Activated T-helper 2 cell treated with anti-CD3 and anti-CD28 coated beads, Interferon-gamma antibody, Interleukin-2, Interleukin-4, amounts not matched to agents 10 μg/mL and 5 μg/mL and 100 μg/mL, durations not matched to agents 14 hours and 24 hours and 36 hours (primary cell): ENCODE data around the gene CCM2. TPM values are rescaled to one million over a fixed set of nuclear protein-coding genes. Genes with fewer than 3 reads are reported as not detected.
"Not testable (repeated sequence)": the region's sequence is repeated elsewhere in the genome, so short reads cannot be mapped to it uniquely, and the experiment has no call there.

Experiments used
- DNase-seq: peaks from one replicate; pipeline ENCODE4 v3.0.0; 2021; ENCODE audit warnings: low spot score
- H3K27ac Mint-ChIP-seq: one replicate; pipeline ENCODE4 v1.8.0; 2021; ENCODE audit warnings: mixed read lengths
- H3K27me3 Mint-ChIP-seq: one replicate; pipeline ENCODE4 v1.8.0; 2021; ENCODE audit warnings: low read depth, mixed read lengths
- H3K36me3 Mint-ChIP-seq: one replicate; pipeline ENCODE4 v1.8.0; 2021; ENCODE audit warnings: low read depth, mixed read lengths
- H3K4me1 Mint-ChIP-seq: one replicate; pipeline ENCODE4 v1.8.0; 2021; ENCODE audit warnings: low read depth, mixed read lengths
- H3K4me3 Mint-ChIP-seq: one replicate; pipeline ENCODE4 v1.8.0; 2021; ENCODE audit warnings: low read depth, mild to moderate bottlenecking, moderate library complexity, mixed read lengths
- H3K9me3 Mint-ChIP-seq: one replicate; pipeline ENCODE4 v1.8.0; 2021; ENCODE audit warnings: mixed read lengths
- intact Hi-C: fragments of 100-400 bp; cut with micrococcal nuclease; formaldehyde crosslinking; loops from one replicate; pipeline ENCODE4 v1.15.1; 2023
- total RNA-seq: library from RNA; stranded (reverse); gene quantifications from 2 replicates; pipeline ENCODE4 v1.2.3, GENCODE V29; 2022

CCM2 gene
- total RNA-seq, 1 donor from 2014 or later, result 61.3 TPM

DNA sequence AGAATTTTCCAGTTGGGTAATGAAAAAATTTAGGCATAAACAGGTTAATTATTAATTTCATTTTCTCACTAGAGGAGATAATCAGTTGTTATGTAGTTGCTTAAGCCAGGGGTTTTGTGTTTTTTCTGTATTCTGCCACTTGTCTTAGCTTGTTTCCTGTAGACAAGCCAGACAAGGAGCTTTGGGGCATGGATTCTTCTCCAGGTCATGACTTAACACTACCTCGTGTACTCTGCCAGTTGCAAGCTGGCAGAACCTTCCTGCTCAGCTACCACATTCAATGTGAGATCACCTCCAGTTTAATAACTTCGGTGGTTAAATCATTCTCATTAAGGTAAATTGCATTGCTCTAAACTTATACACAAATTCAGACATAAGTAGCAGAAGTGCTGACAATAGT is 1.8 kb downstream of the CCM2 start:
- peak overlapping the region; percentile 94 for H3K27ac Mint-ChIP-seq
- H3K36me3 Mint-ChIP-seq, result peaks cover 23% of the 10 kb centered on the region
- intact Hi-C loops, result loop anchor here (2.0 kb wide), 1 partner anchor 31 kb away; no protein-coding TSS in a partner anchor
- H3K4me1 Mint-ChIP-seq, result peaks cover 40% of the 10 kb centered on the region
- H3K27me3 Mint-ChIP-seq, result no peaks in the 10 kb centered on the region
- no peak for DNase-seq
- H3K4me3 Mint-ChIP-seq, result peak overlapping the region; percentile 95
- H3K9me3 Mint-ChIP-seq, result no peaks in the 10 kb centered on the region

DNA sequence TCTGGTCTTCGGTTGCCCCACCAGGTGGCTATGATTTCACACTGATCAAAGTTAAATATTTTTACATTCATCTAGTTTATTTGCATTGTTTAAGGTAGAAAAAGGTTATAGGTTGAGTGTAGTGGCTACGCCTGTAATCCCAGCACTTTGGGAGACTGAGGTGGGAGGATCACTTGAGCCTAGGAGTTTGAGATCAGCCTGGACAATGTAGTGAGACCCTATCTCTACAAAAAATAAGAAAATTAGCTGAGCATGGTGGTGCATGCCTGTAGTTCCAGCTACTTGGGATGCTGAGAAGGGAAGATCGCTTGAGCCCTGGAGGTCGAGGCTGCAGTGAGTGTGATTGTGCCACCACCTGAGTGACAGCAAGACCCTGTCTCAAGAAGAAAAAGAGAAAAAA is 3.8 kb downstream of the CCM2 start:
- H3K4me1 Mint-ChIP-seq, result peaks cover 43% of the 10 kb centered on the region
- DNase-seq, result no peak
- H3K27me3 Mint-ChIP-seq, result no peaks in the 10 kb centered on the region
- H3K36me3 Mint-ChIP-seq, result peaks cover 37% of the 10 kb centered on the region
- no peak overlapping the region for H3K4me3 Mint-ChIP-seq
- intact Hi-C loops, result no loop called here
- H3K27ac Mint-ChIP-seq, result no peak overlapping the region
- no peaks in the 10 kb centered on the region for H3K9me3 Mint-ChIP-seq

DNA sequence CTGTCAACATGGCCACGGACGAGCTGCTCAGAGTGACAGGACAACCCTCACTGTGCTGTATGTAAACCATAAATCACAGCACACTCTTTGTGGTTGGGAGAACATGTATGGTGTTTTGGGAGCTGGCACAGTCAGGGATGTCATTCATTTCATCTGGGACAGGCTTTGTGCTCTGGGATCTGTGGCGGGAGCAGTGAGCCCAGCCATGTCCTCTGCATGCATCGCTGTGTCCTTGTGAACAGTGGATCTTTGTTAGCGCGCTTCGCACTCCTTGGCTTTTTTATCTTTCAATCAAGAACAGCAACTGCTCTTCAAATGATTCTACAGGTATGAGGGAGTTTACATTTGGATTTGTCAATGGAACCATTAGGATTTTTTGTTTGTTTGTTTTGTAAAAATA is 7.1 kb downstream of the CCM2 start:
- no peak overlapping the region for H3K4me3 Mint-ChIP-seq
- no peak for DNase-seq
- H3K4me1 Mint-ChIP-seq, result peaks cover 40% of the 10 kb centered on the region
- H3K27me3 Mint-ChIP-seq, result no peaks in the 10 kb centered on the region
- H3K27ac Mint-ChIP-seq, result peak overlapping the region; percentile 36
- peaks cover 44% of the 10 kb centered on the region for H3K36me3 Mint-ChIP-seq
- intact Hi-C loops, result no loop called here
- H3K9me3 Mint-ChIP-seq, result no peaks in the 10 kb centered on the region

DNA sequence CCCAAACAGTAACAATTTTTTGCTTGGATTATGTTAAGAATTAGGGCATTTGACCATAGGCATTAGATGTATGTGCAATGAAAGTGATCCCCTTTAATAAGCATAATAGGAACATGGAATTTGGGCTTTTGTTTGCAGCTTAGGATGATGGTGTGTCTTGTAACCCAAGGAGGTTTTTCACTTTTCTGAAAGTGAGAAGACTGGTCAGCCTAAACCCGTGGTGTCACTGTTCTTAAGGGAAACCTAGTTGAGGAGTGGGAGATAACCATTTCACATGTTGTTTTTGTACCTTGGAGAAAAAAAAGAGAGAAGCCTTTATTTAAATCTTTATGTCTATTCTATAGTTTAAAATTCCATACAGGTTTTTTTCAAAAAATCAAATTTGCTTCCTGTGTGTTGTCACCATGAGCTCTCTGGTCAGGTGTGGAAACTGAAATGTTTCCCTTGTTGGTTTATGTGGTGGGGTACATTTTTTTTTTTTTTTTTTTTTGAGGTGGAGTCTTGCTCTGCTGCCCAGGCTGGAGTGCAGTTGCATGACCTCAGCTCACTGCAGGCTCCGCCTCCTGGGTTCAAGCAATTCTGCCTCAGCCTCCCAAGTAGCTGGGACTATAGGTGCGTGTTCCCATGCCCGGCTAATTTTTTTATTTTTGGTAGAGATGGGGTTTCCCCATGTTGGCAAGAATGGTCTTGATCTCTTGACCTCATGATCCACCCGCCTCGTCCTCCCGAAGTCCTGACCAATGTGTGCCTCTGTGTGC is 7.7 kb downstream of the CCM2 start:
- DNase-seq, result no peak
- peak overlapping the region; percentile 55 for H3K27ac Mint-ChIP-seq
- peaks cover 40% of the 10 kb centered on the region for H3K4me1 Mint-ChIP-seq
- no peak overlapping the region for H3K4me3 Mint-ChIP-seq
- intact Hi-C loops, result no loop called here
- peaks cover 49% of the 10 kb centered on the region for H3K36me3 Mint-ChIP-seq
- H3K27me3 Mint-ChIP-seq, result no peaks in the 10 kb centered on the region
- no peaks in the 10 kb centered on the region for H3K9me3 Mint-ChIP-seq

DNA sequence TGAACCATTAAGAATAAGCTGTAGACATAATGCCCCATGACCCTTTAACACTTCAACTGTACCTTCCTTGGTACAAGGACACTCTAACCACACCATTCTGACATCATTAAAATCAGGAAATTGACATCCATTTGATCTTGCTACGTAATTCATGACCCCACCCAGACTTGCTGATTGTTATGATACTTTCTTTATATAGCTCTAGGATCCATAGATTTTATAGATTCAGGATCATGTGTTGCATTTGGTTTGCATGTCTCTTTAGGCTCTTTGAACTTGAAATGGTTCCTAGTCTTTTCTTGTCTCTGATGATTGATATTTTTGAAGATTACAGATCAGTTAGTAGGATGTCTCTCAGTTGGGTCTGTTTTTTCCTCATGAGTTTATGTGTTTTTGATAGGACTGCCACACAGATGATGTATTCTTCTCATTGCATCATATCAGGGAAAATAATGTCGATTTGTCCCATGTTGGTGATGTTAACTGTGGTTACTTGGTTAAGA is 13.5 kb downstream of the CCM2 start:
- H3K36me3 Mint-ChIP-seq, result peaks cover 53% of the 10 kb centered on the region
- intact Hi-C loops, result no loop called here
- H3K4me1 Mint-ChIP-seq, result peaks cover 31% of the 10 kb centered on the region
- H3K4me3 Mint-ChIP-seq, result no peak overlapping the region
- no peaks in the 10 kb centered on the region for H3K27me3 Mint-ChIP-seq
- H3K9me3 Mint-ChIP-seq, result no peaks in the 10 kb centered on the region
- DNase-seq, result no peak
- peak overlapping the region; percentile 16 for H3K27ac Mint-ChIP-seq

DNA sequence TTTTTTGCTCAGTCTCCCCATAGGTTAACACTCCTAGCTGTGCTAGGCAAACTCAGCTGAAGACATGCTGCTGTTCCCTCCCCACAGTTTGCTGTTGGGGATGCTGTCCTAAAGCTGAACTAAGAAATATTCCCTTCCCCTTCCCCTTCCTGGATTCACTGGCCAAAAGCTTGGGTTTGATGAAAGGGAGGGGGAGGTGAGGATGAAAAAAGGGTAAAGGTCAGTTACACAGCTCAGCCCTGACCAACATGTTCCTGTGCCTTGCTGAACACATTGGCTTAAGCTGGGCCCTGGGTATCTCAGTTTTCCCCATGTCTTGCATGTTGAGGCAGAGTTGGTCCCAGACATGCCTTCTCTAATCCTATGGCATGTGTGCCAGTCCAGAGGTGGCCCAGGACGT is 15.3 kb downstream of the CCM2 start:
- peaks cover 44% of the 10 kb centered on the region for H3K36me3 Mint-ChIP-seq

DNA sequence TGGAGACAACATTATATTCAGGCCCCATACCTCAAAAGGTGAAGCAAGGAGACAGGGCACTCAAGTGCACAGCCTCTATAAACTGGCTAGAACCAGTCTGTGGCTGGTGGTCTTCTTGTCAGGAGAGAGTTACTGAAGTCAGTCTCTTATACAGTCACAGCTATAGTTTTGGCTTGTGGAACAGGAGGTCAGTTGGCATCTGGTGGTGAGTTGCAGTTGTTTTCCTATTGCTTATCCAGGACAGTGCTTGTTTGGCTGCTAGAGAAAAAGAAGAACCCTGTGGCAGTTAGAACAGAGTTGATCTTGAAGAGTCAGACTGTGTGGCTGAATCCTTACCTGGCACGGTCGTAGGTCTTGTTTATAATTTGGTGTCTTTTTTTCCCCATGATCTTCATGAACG is 17.3 kb downstream of the CCM2 start:
- peaks cover 43% of the 10 kb centered on the region for H3K36me3 Mint-ChIP-seq

More for the DNA sequence above, 15.3 kb downstream of the CCM2 start:
- Mint-ChIP-seq H3K4me1 (peaks cover 26% of the 10 kb centered on the region), H3K27me3 (no peaks in the 10 kb centered on the region), H3K4me3 (no peak overlapping the region), H3K27ac (peak overlapping the region; percentile 7), H3K9me3 (no peaks in the 10 kb centered on the region)
- no peak for DNase-seq
- intact Hi-C loops, result no loop called here

DNA sequence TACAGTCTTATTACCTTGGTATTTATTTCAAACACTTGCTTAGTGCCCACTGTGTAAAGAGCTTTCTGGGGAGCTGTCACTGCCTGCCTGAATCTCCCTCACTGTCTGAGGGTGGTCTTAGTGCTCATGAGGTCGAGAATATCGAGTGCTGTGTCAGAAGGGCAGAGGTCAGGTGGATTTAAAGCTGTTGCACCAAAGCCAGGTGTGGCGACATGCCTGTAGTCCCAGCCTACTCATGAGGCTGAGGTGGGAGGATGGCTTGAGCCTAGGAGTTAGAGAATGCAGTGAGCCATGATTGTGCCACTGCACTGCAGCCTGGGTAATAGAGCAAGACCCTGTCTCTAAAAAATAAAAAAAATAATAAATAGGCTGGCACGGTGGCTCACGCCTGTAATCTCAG is 20.9 kb downstream of the CCM2 start:
- no peak for DNase-seq
- H3K4me1 Mint-ChIP-seq, result peaks cover 38% of the 10 kb centered on the region
- H3K9me3 Mint-ChIP-seq, result no peaks in the 10 kb centered on the region
- peaks cover 42% of the 10 kb centered on the region for H3K36me3 Mint-ChIP-seq
- H3K27me3 Mint-ChIP-seq, result no peaks in the 10 kb centered on the region
- H3K4me3 Mint-ChIP-seq, result no peak overlapping the region
- intact Hi-C loops, result no loop called here
- peak overlapping the region; percentile 69 for H3K27ac Mint-ChIP-seq

More for the DNA sequence above, 17.3 kb downstream of the CCM2 start:
- intact Hi-C loops, result no loop called here
- Mint-ChIP-seq H3K27ac (no peak overlapping the region), H3K4me3 (no peak overlapping the region), H3K9me3 (no peaks in the 10 kb centered on the region), H3K27me3 (no peaks in the 10 kb centered on the region), H3K4me1 (peaks cover 36% of the 10 kb centered on the region)
- DNase-seq, result no peak

DNA sequence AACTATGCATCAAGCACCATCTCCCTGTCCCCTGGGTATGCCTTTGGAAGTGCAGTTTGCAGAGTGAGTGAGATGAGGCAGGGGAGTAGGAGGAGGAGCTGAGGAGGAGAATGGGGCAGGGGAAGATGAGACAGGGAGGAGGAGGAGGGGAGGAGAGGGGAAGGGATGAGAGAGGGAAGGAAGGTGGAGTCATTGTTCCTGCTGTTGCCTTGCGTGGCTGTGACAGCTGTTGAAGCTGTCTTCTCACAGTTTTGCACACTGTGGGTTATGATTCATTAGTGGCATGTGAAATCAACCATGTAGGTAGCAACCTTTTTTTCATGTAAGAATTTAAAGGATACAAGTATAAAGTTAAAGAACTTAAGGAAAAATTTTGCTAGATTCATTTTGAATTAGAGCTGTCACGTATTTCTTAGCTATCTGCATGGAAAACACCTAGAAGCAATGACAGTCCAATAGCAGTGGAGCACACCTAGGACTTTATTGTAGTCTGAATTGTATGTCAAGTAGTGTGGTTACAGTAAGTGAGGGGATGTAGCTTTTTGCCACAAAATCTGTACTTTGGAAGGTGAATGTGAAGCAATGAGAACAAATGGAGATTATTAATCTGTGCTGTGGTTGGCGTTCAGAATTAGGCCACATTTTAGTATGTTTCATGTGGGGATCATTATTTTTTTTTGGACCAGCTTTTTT is 21.7 kb downstream of the CCM2 start:
- Mint-ChIP-seq H3K9me3 (no peaks in the 10 kb centered on the region), H3K4me3 (no peak overlapping the region), H3K27me3 (no peaks in the 10 kb centered on the region), H3K4me1 (peaks cover 44% of the 10 kb centered on the region), H3K36me3 (peaks cover 41% of the 10 kb centered on the region), H3K27ac (peak overlapping the region; percentile 69)
- intact Hi-C loops, result no loop called here
- DNase-seq, result no peak

DNA sequence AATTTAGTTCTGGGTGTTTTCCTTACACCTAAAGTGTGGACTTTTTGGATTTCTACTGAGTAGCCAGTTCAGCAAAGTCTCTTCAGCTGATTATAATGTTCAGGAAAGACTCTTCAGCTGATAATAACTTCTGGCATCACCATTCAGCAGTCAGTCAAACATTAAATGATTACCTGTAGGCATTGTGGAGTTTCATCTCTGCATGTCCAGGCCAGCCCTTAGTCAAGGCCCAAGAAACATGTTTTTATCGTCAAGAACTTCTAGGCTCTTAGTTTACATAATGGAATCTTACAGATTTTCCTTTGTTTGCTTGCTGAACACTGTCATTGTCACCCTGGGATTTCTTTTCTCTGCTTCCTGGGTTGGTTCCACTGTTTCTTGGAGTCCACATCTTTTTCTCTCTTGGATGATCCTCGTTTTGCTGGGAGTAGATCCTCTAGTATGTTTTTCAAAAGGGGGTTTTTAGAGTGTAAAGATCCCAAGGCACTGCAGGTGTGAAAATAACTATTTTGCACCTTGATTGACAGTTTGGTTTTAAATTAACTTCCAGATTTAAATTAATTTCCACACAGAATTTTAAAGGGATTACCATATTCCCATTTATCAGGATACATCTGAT is 24.2 kb downstream of the CCM2 start:
- Mint-ChIP-seq H3K27me3 (no peaks in the 10 kb centered on the region), H3K27ac (peak overlapping the region; percentile 10), H3K36me3 (peaks cover 52% of the 10 kb centered on the region), H3K9me3 (no peaks in the 10 kb centered on the region), H3K4me3 (no peak overlapping the region), H3K4me1 (peaks cover 65% of the 10 kb centered on the region)
- intact Hi-C loops, result no loop called here
- DNase-seq, result no peak

DNA sequence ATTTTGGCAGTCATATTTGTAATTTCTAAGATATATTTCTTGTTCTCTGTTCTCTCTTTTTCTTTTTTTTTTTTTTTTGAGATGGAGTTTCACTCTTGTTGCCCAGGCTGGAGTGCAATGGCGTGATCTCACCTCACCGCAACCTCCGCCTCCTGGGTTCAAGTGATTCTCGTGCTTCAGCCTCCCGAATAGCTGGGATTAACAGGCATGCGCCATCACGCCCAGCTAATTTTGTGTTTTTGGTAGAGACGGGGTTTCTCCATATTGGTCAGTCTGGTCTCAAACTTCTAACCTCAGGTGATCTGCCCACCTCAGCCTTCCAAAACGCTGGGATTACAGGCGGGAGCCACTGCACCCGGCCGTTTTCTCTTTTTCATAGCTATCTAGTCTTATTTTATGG is 25.5 kb downstream of the CCM2 start:
- peaks cover 70% of the 10 kb centered on the region for H3K4me1 Mint-ChIP-seq
- not testable (repeated sequence) for H3K27me3 Mint-ChIP-seq
- H3K4me3 Mint-ChIP-seq, result peak overlapping the region; percentile 62

DNA sequence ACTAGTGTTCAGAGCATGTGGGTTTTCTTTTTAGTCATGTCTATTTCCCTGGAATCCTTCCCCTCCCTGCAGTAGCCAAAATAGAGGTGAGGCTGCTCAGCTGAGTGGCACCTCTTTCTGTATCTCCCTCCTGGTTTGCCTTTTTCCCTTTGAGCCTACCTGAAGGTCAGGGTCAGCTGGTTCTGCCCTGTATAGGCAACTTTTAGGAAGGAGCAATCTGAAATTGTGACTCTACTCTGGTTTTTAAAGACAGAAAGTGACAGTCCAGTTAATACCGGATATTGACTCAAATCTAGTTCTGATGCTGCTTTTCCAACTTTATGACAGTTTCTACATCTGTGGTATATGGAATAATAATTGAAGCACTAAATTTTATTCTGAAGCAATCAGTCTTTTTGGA is 26.0 kb downstream of the CCM2 start:
- H3K27me3 Mint-ChIP-seq, result no peaks in the 10 kb centered on the region
- H3K36me3 Mint-ChIP-seq, result peaks cover 58% of the 10 kb centered on the region
- H3K4me1 Mint-ChIP-seq, result peaks cover 66% of the 10 kb centered on the region
- H3K9me3 Mint-ChIP-seq, result no peaks in the 10 kb centered on the region
- no peak for DNase-seq
- H3K27ac Mint-ChIP-seq, result peak overlapping the region; percentile 80
- intact Hi-C loops, result no loop called here
- peak overlapping the region; percentile 62 for H3K4me3 Mint-ChIP-seq

More for the DNA sequence above, 25.5 kb downstream of the CCM2 start:
- H3K36me3 Mint-ChIP-seq, result peaks cover 58% of the 10 kb centered on the region
- H3K9me3 Mint-ChIP-seq, intact Hi-C loops, DNase-seq: not testable (repeated sequence)
- H3K27ac Mint-ChIP-seq, result peak overlapping the region; percentile 80
